Activated CD4-positive, alpha-beta T cell treated with anti-CD3 and anti-CD28 coated beads, Interleukin-2, Interleukin-6, amounts not matched to agents 100 ng/mL and 50 ng/mL, durations not matched to agents 16 hours and 8 hours (primary cell): ENCODE data around the gene TMEM238L.
A peak's percentile ranks its signal among the peaks of the same experiment; 100 is the strongest.

ENCODE experiments used
- DNase-seq: peaks from one replicate; pipeline ENCODE4 v3.0.0-alpha.2; 2020

The TMEM238L gene

GRCh38 chr17:10772425-10773380 is 31.2 kb downstream of the TMEM238L start:
- peak; percentile 70 for DNase-seq

- DNase-seq = no peak
Observed at GRCh38 chr17:10771148-10771547, 32.8 kb downstream of the TMEM238L start.

- DNase-seq = no peak
Observed at GRCh38 chr17:10769840-10770239, 34.1 kb downstream of the TMEM238L start.

GRCh38 chr17:10768750-10769251 is 35.1 kb downstream of the TMEM238L start:
- no peak for DNase-seq

GRCh38 chr17:10767232-10767631 is 36.7 kb downstream of the TMEM238L start:
- DNase-seq = no peak

- no peak for DNase-seq
Observed at GRCh38 chr17:10762037-10762436, 41.9 kb downstream of the TMEM238L start.

- DNase-seq = no peak
Observed at GRCh38 chr17:10761281-10761680, 42.6 kb downstream of the TMEM238L start.

- DNase-seq = no peak
Observed at GRCh38 chr17:10758062-10758461, 45.8 kb downstream of the TMEM238L start.

GRCh38 chr17:10757647-10758046 is 46.3 kb downstream of the TMEM238L start:
- DNase-seq = no peak

GRCh38 chr17:10757067-10757466 is 46.8 kb downstream of the TMEM238L start:
- no peak for DNase-seq

GRCh38 chr17:10756619-10757018 is 47.3 kb downstream of the TMEM238L start:
- no peak for DNase-seq

GRCh38 chr17:10756185-10756584 is 47.7 kb downstream of the TMEM238L start:
- no peak for DNase-seq

GRCh38 chr17:10755592-10756127 is 48.2 kb downstream of the TMEM238L start:
- no peak for DNase-seq

GRCh38 chr17:10754861-10755591 is 48.9 kb downstream of the TMEM238L start:
- no peak for DNase-seq

- DNase-seq = peak; percentile 42
Observed at GRCh38 chr17:10754109-10754508, 49.8 kb downstream of the TMEM238L start.

- no peak for DNase-seq
Observed at GRCh38 chr17:10752696-10753095, 51.2 kb downstream of the TMEM238L start.

GRCh38 chr17:10751563-10751962 is 52.3 kb downstream of the TMEM238L start:
- no peak for DNase-seq

GRCh38 chr17:10750210-10750609 is 53.7 kb downstream of the TMEM238L start:
- no peak for DNase-seq

- DNase-seq = no peak
Observed at GRCh38 chr17:10748531-10749181, 55.2 kb downstream of the TMEM238L start.

- DNase-seq = no peak
Observed at GRCh38 chr17:10745231-10745630, 58.7 kb downstream of the TMEM238L start.
